HL-60/S4 treated with phorbol 12-myristate 13-acetate at 8.2 ng/mL for 4 days and 3 days (cell line): Measurements from ENCODE around the gene WDPCP.

Experiments used
- in situ Hi-C: fragments of 300-500 bp; cut with MboI; formaldehyde crosslinking; loops from 2 replicates; pipeline ENCODE4 v1.15.0; 2022; ENCODE audit warnings: low sequenced_read_pairs

Gene WDPCP

DNA sequence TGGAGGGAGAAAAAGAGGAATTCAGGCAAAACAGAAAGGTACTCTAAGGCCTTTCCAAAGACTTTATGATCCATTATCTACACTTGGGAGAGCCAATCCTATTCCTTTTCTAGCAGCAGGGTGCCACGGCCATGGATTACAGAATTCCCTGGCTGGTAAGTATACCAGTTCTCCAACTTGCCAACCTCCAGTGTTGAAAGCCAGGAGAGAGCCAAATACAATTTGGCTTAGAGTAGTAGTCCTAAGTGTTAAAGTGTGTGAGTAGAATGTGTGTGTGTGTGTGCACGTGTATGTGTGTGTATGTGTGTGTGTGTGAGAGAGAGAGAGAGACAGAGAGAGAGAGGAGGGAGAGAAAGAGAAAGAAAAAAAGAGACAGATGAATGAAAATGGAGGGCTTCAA, 43.3 kb downstream of the WDPCP start:
- in situ Hi-C loops = no loop called here

GRCh38 chr2:63544017-63544627, 44.2 kb downstream of the WDPCP start:
- in situ Hi-C loops = no loop called here

GRCh38 chr2:63539416-63540162, 48.7 kb downstream of the WDPCP start:
- in situ Hi-C loops = no loop called here

DNA sequence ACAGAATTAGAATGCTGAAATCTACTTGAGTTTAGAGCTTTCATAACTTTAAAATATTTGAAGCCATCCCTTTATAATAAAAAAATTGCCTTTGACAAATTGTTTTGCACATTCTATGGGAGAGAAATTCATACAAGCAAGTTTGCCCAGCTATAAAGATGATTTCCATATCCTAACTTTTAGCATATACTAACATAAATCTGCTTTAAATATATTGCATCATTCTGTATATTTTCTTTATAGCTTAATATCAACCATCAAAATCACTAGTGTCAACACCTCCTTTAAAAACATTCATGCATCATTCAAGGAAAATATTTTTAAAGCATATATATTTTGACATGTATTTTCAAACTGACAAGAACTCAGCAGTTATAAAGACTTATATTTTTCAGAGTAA, 49.9 kb downstream of the WDPCP start:
- in situ Hi-C loops = no loop called here

DNA sequence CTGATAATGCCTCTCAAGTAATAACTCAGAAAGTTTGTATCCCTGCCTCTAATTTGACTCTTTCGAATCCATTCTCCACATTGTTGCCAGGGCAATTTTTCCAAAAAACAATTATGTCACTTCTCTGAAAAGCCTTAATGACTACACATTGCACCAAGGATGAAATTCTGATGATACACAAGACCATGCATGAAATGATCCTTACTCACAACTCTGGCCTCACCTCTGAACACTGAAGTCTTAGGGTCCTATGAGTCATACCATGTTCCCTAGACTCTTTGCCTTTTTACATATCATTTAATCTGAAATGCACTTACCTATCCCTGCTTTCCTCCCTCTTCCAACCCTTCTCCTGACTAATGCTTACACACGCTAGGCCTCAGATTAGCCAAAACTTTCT, 51.0 kb downstream of the WDPCP start:
- in situ Hi-C loops = no loop called here

DNA sequence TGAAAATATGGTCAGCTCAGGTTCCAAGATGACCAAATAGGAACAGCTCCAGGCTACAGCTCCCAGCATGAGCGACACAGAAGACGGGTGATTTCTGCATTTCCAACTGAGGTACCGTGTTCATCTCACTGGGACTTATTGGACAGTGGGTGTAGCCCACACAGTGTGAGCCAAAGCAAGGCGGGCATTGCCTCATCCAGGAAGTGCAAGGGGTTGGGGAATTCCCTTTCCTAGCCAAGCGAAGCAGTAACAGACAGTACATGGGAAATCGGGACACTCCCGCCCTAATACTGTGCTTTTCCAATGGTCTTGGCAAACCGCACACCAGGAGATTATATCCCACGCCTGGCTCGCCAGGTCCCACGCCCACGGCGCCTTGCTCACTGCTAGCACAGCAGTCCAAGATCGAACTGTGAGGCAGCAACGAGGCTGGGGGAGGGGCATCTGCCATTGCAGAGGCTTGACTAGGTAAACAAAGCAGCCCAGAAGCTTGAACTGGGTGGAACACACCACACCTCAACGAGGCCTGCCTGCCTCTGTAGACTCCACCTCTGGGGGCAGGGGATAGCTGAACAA, 57.5 kb downstream of the WDPCP start:
- in situ Hi-C loops = no loop called here

- in situ Hi-C loops = no loop called here
Observed at GRCh38 chr2:63525905-63526304, 62.4 kb downstream of the WDPCP start.

- in situ Hi-C loops = no loop called here
Observed at GRCh38 chr2:63522950-63523349, 65.3 kb downstream of the WDPCP start.

DNA sequence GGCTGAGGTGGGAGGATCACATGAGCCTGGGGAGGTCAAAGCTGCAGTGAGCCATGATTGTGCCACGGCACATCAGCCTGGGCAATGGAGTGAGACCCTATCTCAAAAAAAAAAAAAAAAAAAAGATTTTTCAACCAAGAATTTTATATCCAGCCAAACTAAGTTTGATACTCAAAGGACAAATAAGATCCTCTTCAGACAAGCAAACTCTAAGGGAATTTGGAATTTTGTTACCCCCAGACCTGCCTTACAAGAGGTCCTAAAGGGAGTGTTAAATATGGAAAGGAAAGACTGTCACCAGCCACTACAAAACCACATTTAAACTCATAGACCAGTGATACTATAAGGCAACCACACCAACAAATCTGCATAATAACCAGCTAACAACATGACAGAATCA, 67.5 kb downstream of the WDPCP start:
- in situ Hi-C loops = no loop called here

- in situ Hi-C loops = no loop called here
Observed at GRCh38 chr2:63514781-63515180, 73.5 kb downstream of the WDPCP start.

DNA sequence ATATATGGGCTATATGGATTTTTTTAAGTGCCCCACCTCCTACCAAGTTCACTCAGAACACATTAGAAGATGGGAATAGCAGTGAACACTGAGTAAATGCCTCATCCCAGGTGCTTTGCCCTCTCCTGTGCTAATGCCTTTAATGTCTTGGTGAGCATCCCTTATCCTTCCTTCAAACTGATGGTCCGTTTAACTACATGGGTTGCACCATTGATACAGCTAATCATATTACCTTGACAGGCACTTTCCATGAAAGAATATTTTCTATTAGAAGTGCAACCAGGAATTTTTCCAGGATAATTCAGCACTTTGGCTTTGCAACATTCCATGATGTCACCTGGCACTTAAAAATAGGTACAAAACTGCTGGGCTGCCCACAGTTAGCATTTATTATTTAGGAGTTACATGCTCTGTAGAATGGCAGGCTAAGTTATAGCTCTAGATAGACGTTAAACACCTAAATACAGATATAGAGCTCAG, 74.0 kb downstream of the WDPCP start:
- in situ Hi-C loops = no loop called here

DNA sequence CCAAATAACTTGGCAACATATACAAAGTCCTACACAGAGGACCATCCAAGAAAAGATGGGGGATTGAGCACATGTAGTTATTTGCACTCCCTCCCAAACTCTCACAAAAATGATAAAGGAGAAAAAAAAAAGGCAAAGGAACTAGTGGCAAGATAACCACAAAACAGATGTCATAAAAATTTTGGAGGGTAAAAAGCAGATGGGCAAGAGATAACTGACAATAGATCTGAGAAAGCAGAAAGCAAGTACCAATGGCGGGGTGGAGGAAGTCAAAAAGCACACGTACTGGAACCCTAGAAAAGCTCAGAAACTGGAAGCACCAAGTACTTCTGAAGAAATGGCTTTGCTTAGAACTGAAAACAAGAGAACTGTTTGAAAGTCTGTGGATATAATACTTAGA, 82.0 kb downstream of the WDPCP start:
- in situ Hi-C loops = no loop called here

- in situ Hi-C loops = no loop called here
Observed at GRCh38 chr2:63503818-63504217, 84.5 kb downstream of the WDPCP start.

- in situ Hi-C loops = no loop called here
Observed at GRCh38 chr2:63500398-63500797, 87.9 kb downstream of the WDPCP start.

GRCh38 chr2:63497576-63497975, 90.7 kb downstream of the WDPCP start:
- in situ Hi-C loops = no loop called here

GRCh38 chr2:63494968-63495367, 93.3 kb downstream of the WDPCP start:
- in situ Hi-C loops = no loop called here

GRCh38 chr2:63494100-63494499, 94.2 kb downstream of the WDPCP start:
- in situ Hi-C loops = no loop called here

DNA sequence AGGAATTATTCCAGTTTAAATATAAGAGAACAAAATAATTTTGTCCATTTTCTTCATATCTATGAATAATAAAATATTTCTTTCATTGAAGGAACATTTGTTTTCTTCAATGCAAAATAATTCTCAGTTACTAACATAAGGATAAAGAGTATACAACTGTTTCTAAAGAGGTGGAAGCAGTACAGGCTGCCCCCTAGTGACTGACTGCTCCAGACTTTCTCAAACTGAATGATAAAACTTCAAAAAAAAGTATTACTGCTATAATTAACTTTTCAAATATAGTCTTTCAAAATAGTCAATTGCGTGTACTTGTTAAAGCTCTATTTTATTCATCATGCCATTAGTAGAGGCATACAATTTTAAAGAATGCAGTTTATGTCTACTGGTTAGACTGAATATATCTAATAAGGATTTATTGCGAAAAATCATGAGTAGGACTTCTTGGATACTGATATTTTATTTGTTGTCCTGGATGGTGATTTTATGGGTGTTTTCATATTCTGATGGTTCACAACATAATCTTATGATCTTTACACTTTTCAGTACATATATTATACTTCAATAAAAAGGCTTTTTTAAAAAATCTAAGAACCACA, 100.1 kb downstream of the WDPCP start:
- in situ Hi-C loops = no loop called here

DNA sequence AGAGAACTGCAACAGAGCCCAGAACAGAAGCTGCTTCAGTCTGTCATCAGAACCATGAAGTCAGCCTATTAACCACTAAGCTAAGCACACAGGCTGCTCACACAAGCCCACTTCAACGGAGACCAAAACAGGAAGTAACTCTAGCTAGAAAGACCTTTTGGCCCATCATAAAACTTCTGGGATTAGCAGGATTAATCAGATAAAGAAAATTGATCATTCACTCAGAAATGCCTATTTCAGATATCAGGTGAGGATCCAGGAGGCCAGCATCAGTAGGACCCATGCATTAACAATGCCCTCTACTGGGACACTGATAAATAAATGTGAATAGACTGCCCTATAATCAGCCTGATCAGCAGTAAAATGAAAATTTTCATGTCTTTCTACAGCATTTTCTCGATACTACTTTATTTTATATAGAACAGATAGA, 101.4 kb downstream of the WDPCP start:
- in situ Hi-C loops = no loop called here

- in situ Hi-C loops = no loop called here
Observed at GRCh38 chr2:63484901-63485300, 103.4 kb downstream of the WDPCP start.

DNA sequence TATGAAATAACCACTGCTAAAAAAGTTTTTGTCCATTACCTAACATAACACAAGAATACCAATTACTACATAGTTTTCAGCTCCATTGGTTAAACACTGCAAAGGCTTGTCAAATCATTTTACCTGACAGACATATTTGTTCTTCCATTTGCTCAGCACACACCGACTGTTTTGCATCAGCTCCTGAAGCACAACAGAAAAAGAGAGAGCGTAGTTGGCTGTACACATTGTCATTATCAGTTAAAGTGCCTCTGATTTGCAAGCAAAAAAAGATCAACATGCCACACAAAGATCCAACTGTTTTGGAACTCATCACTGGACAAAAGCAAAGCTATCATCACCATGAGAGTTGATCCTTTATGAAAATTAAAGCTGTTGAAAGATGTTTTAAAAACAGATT, 103.8 kb downstream of the WDPCP start:
- in situ Hi-C loops = no loop called here

- in situ Hi-C loops = no loop called here
Observed at GRCh38 chr2:63477686-63478085, 110.6 kb downstream of the WDPCP start.
